HepG2 (cell line): ENCODE data around the gene SURF1. TPM values are rescaled to one million over a fixed set of nuclear protein-coding genes. Genes with fewer than 3 reads are reported as not detected.

Experiments
- ATAC-seq: fragments of 200-7000 bp; cut with Tn5 transposase; 3 replicates; pipeline ENCODE4 v1.9.1; 2020; ENCODE audit warnings: mild to moderate bottlenecking, moderate library complexity
- BruUV-seq: library from RNA; stranded (reverse); fragments of 400-500 nt; replicated peaks from 2 replicates; lab custom pipeline; 2021; lab: Mats Ljungman, UMichigan
- CTCF ChIA-PET: fragments of 300-600 bp; formaldehyde crosslinking; extraction: SDS; loops from one replicate; lab custom pipeline; 2021; ENCODE audit warnings: low total read pairs, inconsistent platforms, low intra/inter-chr PET ratio; lab: Yijun Ruan, JAX
- POLR2A ChIA-PET: fragments of 350-600 bp; sonication (Branson Sonifier 250); formaldehyde crosslinking; loops from one replicate; lab custom pipeline; 2020; ENCODE audit warnings: antibody characterized with exemption, inconsistent platforms; lab: Yijun Ruan, JAX
- DNase-seq: peaks from one replicate; pipeline ENCODE4 v3.0.0-alpha.2; 2015; ENCODE audit warnings: low spot score
- FAIRE-seq: peaks from 3 replicates; lab custom pipeline; 2011; peaks lifted over from hg19 to GRCh38; lab: Jason Lieb, UNC
- H2AFZ ChIP-seq: one replicate; pipeline ENCODE4 v1.6.1; 2011; ENCODE audit warnings: low read length, inconsistent platforms
- H3K27ac ChIP-seq: fragments of 300-600 bp; 3 replicates; pipeline ENCODE4 v1.8.0; 2011; ENCODE audit warnings: mixed run types, mild to moderate bottlenecking, mixed read lengths, low read length, inconsistent platforms; ENCODE audit not compliant: insufficient read depth; ENCODE audit errors: extremely low read length
- H3K27me3 ChIP-seq, 2 experiments: fragments of 200-600 bp in 1 of 2; 2 replicates in 1 of 2; 3 replicates in 1 of 2; pipeline versions ENCODE4 v1.6.0 to v1.8.0; 2011; ENCODE audit warnings: low read length in 2 of 2, mild to moderate bottlenecking in 2 of 2, moderate library complexity in 2 of 2, inconsistent platforms in 1 of 2; ENCODE audit not compliant: insufficient read depth in 2 of 2, control insufficient read depth in 1 of 2
- H3K36me3 ChIP-seq, 2 experiments: fragments of 200-600 bp in 1 of 2; replicated peaks in 1 of 2; 2 replicates in 1 of 2; 3 replicates in 1 of 2; pipeline versions ENCODE4 v1.5.1 to v1.8.0; 2011; ENCODE audit warnings: low read length in 2 of 2, inconsistent platforms in 1 of 2; ENCODE audit not compliant: insufficient read depth in 2 of 2, control insufficient read depth in 1 of 2
- H3K4me1 ChIP-seq: 2 replicates; pipeline ENCODE4 v1.5.1; 2012; ENCODE audit warnings: low read length, inconsistent platforms; ENCODE audit not compliant: insufficient read depth
- H3K4me2 ChIP-seq: 2 replicates; pipeline ENCODE4 v1.6.0; 2011; ENCODE audit warnings: low read depth, low read length, inconsistent platforms
- H3K4me3 ChIP-seq, 3 experiments: fragments of 200-600 bp in 1 of 3; sonication (generic), shearing (Covaris generic) in 1 of 3; replicated peaks in 1 of 3; 2 replicates each; pipeline ENCODE4 v1.5.1; 2011 to 2016; ENCODE audit warnings: low read length in 3 of 3, inconsistent platforms in 2 of 3, low read depth in 2 of 3, mild to moderate bottlenecking in 2 of 3, control low read depth in 1 of 3, mixed read lengths in 1 of 3; ENCODE audit not compliant: insufficient read depth in 1 of 3
- H3K79me2 ChIP-seq: one replicate; pipeline ENCODE4 v1.6.1; 2011; ENCODE audit warnings: low read length, inconsistent platforms; ENCODE audit not compliant: insufficient read depth
- H3K9ac ChIP-seq: 2 replicates; pipeline ENCODE4 v1.6.0; 2011; ENCODE audit warnings: mild to moderate bottlenecking, low read depth, low read length, inconsistent platforms; ENCODE audit not compliant: insufficient read depth
- H3K9me3 ChIP-seq: 2 replicates; pipeline ENCODE4 v1.5.1; 2012; ENCODE audit warnings: mild to moderate bottlenecking, low read length
- H4K20me1 ChIP-seq: 2 replicates; pipeline ENCODE4 v1.6.0; 2011; ENCODE audit warnings: inconsistent platforms, mild to moderate bottlenecking, low read length, moderate library complexity; ENCODE audit not compliant: insufficient read depth
- ADNP ChIP-seq: sonication (generic); formaldehyde crosslinking; IDR thresholded peaks from 2 replicates; pipeline ENCODE4 v1.4.0; 2020; ENCODE audit warnings: missing genetic modification reagents
- AGO2 ChIP-seq: fragments of 200-400 bp; formaldehyde crosslinking; optimal IDR thresholded peaks from 2 replicates; pipeline ENCODE3; 2017; ENCODE audit warnings: mild to moderate bottlenecking, low read depth, low read length, moderate library complexity
- GATAD2A ChIP-seq: IDR thresholded peaks from 2 replicates; pipeline ENCODE4 v1.6.1; 2016
- NBN ChIP-seq: fragments of 450-650 bp; conservative IDR thresholded peaks from 2 replicates; pipeline ENCODE4 v1.6.1; 2017
- POLR2G ChIP-seq: fragments of 200-400 bp; formaldehyde crosslinking; IDR thresholded peaks from 2 replicates; pipeline ENCODE4 v1.6.1; 2018; ENCODE audit warnings: mild to moderate bottlenecking, low read depth, low read length, moderate library complexity
- RBFOX2 ChIP-seq: fragments of 200-400 bp; formaldehyde crosslinking; IDR thresholded peaks from 2 replicates; pipeline ENCODE4 v1.6.1; 2017; ENCODE audit warnings: low read depth, mild to moderate bottlenecking, low read length
- TIGD3 ChIP-seq: sonication (generic); formaldehyde crosslinking; IDR thresholded peaks from 2 replicates; pipeline ENCODE4 v1.5.1; 2020; ENCODE audit warnings: mild to moderate bottlenecking, missing genetic modification reagents, borderline replicate concordance
- TP53 ChIP-seq: sonication (generic); formaldehyde crosslinking; conservative IDR thresholded peaks from 2 replicates; pipeline ENCODE4 v1.4.0; 2020; ENCODE audit warnings: missing genetic modification reagents
- ZNF251 ChIP-seq: sonication (generic); formaldehyde crosslinking; IDR thresholded peaks from 2 replicates; pipeline ENCODE4 v1.9.0; 2021; ENCODE audit warnings: mild to moderate bottlenecking, missing genetic modification reagents
- ZNF362 ChIP-seq: sonication (generic); formaldehyde crosslinking; IDR thresholded peaks from 2 replicates; pipeline ENCODE4 v1.4.0; 2020; ENCODE audit warnings: missing genetic modification reagents, mild to moderate bottlenecking, borderline replicate concordance
- ZNF580 ChIP-seq: IDR thresholded peaks from 2 replicates; pipeline ENCODE4 v1.6.1; 2016; ENCODE audit warnings: low read depth, borderline replicate concordance
- whole genome bisulfite sequencing: methylation state at CpG from one replicate; pipeline ENCODE4 v1.1.6; 2017; ENCODE audit warnings: low lambda C conversion rate; 5-methylcytosine and 5-hydroxymethylcytosine counted together
- in situ Hi-C: cut with HindIII; loops from 2 replicates; pipeline ENCODE4 v1.10.0; 2017; ENCODE audit warnings: low pct_unique_long_range_greater_than_20kb; ENCODE audit not compliant: extremely low pct_ligation_motif_present
- intact Hi-C: fragments of 100-400 bp; cut with micrococcal nuclease; formaldehyde crosslinking; loops from one replicate; pipeline ENCODE4 v1.10.0; 2022; ENCODE audit not compliant: unreplicated experiment
- polyA plus RNA-seq, 8 experiments: library from polyadenylated mRNA; depleted of rRNA in 3 of 8; stranded (reverse) in 7 of 8; unstranded in 1 of 8; fragments of >200 nt; fragmentation: Illumina TruSeq in 4 of 8; extraction: Trizol in 4 of 8; gene quantifications; 2 replicates each; pipeline versions ENCODE4 v1.2.1 to v1.2.3, GENCODE V29; 2011 to 2016; ENCODE audit warnings: low read depth in 4 of 8, missing spikeins in 1 of 8, mixed read lengths in 1 of 8; ENCODE audit not compliant: insufficient read depth in 1 of 8
- total RNA-seq, 5 experiments: library from RNA; depleted of rRNA; stranded (reverse); fragments of >200 nt; fragmentation: Illumina TruSeq; extraction: Trizol; gene quantifications; 2 replicates each; pipeline ENCODE4 v1.2.3, GENCODE V29; 2016; ENCODE audit warnings: low read depth in 1 of 5

The SURF1 gene
- total and polyA plus RNA-seq, 2 of the 13 experiments (the other 11 are each of a cell fraction or from before 2014, with no cell fraction given) = 17.8 to 40.7 TPM

GRCh38 chr9:133331641-133332380 lies 24.5 kb downstream of the SURF1 start:
- no peak overlapping the region for H3K4me2 ChIP-seq
- ATAC-seq (no peak), FAIRE-seq (no peak), DNase-seq (no peak)
- ChIA-PET POLR2A (no interaction called here), CTCF (no interaction called here)
- in situ Hi-C loops = loop anchor here (5.0 kb wide), 1 partner anchor 145 kb away; no protein-coding TSS in a partner anchor
- 0 out of 2 replicates have a peak, but pooled peaks cover 7% of the 10 kb centered on the region for H4K20me1 ChIP-seq
- TF ChIP-seq RBFOX2 = peak; percentile 62
- TF ChIP-seq TIGD3 (CRISPR knock-in tag) = no peak
- peaks cover 18 to 41% of the 10 kb centered on the region in 2 experiments; a peak in 4 of 5 replicates for H3K36me3 ChIP-seq
- WGBS = 99% methylated on average over 57 of the region's 57 CpGs
- H3K4me1 ChIP-seq = peaks cover 20% of the 10 kb centered on the region
- H3K27ac ChIP-seq = no peak overlapping the region
- no peak overlapping the region for H2AFZ ChIP-seq
- H3K4me3 ChIP-seq = no peak overlapping the region
- H3K27me3 ChIP-seq = no peaks in the 10 kb centered on the region; a peak in 1 of 5 replicates
- BruUV-seq = no TSS peak
- intact Hi-C loops = no loop called here
- H3K79me2 ChIP-seq = peaks cover 26% of the 10 kb centered on the region
- H3K9ac ChIP-seq = no peak overlapping the region
- H3K9me3 ChIP-seq = no peaks in the 10 kb centered on the region

- no peaks in the 10 kb centered on the region; a peak in 1 of 5 replicates for H3K27me3 ChIP-seq
- WGBS = 94% methylated on average over 19 of the region's 19 CpGs
- no peak overlapping the region for H3K9ac ChIP-seq
- peaks cover 18 to 41% of the 10 kb centered on the region in 2 experiments; a peak in 4 of 5 replicates for H3K36me3 ChIP-seq
- peaks cover 26% of the 10 kb centered on the region for H3K79me2 ChIP-seq
- ATAC-seq (no peak), FAIRE-seq (no peak), DNase-seq (no peak)
- H3K4me1 ChIP-seq = peaks cover 14% of the 10 kb centered on the region
- intact Hi-C loops = no loop called here
- ChIA-PET POLR2A (interaction anchor here (1.0 kb wide), 1 partner anchor 11 kb away, joined by 3 read pairs; no protein-coding TSS in a partner anchor), CTCF (no interaction called here)
- H3K4me3 ChIP-seq = no peak overlapping the region
- no peak overlapping the region for H2AFZ ChIP-seq
- 0 out of 2 replicates have a peak, but pooled peaks cover 7% of the 10 kb centered on the region for H4K20me1 ChIP-seq
- no peaks in the 10 kb centered on the region for H3K9me3 ChIP-seq
- no TSS peak for BruUV-seq
- H3K4me2 ChIP-seq = no peak overlapping the region
- in situ Hi-C loops = loop anchor here (5.0 kb wide), 1 partner anchor 144 kb away; no protein-coding TSS in a partner anchor
- H3K27ac ChIP-seq = no peak overlapping the region
- no peak for TF ChIP-seq ZNF362
- no peak for TF ChIP-seq ZNF251 (CRISPR knock-in tag)
- TF ChIP-seq ADNP (CRISPR knock-in tag) = no peak
- no peak for TF ChIP-seq GATAD2A
- TF ChIP-seq ZNF580 (CRISPR knock-in tag) = no peak
- TF ChIP-seq TP53 (CRISPR knock-in tag) = no peak
- TF ChIP-seq AGO2 = peak; percentile 7
- TF ChIP-seq NBN = no peak
- TF ChIP-seq POLR2G = peak; percentile 25; the same call in 1 of the 2 replicates
These were observed 25.1 kb downstream of the SURF1 start for GRCh38 chr9:133331221-133331620.
